ENCODE measurements around the gene ZNF629.
A peak's percentile ranks its signal among the peaks of the same experiment; 100 is the strongest.

Gene ZNF629

GRCh38 chr16:30786115-30786935, 680 bp downstream of the ZNF629 start:
- peak; percentile 67 for DNase-seq (ENCODE audit: low spot score)

- DNase-seq (ENCODE audit: low spot score) = peak; percentile 44
Observed at GRCh38 chr16:30785126-30786106, 1.6 kb downstream of the ZNF629 start.

DNA sequence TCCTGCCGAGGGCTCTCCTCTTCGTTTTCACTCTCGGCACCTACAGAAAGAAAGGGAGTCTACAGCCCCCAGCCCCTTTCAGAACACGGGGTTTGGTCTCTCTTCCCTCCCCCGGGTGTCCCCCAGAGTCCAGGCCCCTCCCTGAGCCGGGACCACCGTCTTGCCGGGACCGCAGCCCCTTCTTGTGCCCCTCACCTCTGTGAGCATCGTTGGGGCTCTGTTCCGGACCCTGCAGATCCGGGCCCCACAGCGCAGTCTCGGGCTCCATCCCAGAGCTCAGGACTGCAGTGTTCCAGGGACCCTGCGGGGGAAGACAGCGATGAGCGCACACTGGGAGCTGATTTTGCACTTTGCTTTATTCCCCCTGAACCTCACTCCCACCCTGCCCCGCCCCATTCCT, 2.8 kb downstream of the ZNF629 start:
- no peak for DNase-seq (ENCODE audit: low spot score)

- DNase-seq (ENCODE audit: low spot score) = no peak
Observed at GRCh38 chr16:30783280-30784109, 3.5 kb downstream of the ZNF629 start.

DNA sequence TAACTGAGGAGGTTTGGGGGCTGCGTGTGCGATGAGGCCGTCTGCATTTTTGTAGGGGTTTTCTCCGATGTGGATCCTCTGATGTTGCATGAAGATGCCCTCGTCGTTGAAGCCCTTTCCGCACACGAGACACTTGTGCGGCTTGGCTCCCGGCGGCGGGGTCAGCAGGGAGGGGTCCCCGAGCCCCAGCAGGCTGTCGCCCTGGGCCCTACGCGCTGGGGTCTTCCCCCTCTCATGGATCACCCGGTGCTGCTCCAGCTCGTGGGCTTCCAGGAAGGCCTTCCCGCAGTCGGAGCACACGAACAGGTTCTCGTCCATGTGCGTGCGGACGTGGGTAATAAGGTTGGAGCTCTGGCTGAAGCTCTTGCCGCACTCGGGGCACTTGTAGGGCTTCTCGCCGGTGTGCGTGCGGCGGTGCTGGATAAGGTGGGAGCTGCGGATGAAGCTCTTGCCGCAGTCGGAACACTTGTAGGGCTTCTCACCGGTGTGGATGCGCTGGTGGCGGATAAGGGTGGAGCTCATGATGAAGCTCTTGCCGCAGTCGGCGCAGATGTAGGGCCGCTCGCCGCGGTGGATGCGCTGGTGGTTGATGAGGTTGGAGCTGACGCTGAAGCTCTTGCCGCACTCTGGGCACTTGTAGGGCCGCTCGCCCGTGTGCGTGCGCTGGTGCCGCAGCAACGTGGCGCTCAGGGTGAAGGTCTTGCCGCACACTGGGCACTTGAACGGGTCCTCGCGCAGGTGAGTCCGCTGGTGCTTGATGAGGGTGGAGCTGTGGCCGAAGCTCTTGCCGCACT, 4.3 kb downstream of the ZNF629 start:
- DNase-seq (ENCODE audit: low spot score) = no peak

- no peak for DNase-seq (ENCODE audit: low spot score)
Observed at GRCh38 chr16:30780549-30780948, 6.5 kb downstream of the ZNF629 start.

DNA sequence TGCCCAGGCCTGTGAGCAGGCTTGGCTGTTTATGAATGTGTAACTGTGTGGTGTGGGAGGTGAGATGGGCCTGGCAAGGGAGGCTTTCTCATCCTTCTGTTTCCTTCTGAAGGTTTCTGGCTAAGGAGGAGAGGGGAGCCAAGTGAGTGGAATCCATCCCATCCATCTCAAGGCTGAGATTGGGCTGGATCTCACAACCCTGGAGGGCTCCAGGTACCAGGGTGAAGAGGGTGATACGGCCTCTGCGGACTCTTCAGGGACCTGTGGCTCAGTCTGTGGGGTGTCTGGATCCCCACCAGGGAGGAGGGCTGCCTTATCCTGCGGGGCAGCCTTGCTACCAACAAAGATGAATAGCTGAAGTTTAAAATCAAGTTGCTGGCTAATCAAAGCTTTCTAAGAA, 7.0 kb downstream of the ZNF629 start:
- DNase-seq (ENCODE audit: low spot score) = no peak

DNA sequence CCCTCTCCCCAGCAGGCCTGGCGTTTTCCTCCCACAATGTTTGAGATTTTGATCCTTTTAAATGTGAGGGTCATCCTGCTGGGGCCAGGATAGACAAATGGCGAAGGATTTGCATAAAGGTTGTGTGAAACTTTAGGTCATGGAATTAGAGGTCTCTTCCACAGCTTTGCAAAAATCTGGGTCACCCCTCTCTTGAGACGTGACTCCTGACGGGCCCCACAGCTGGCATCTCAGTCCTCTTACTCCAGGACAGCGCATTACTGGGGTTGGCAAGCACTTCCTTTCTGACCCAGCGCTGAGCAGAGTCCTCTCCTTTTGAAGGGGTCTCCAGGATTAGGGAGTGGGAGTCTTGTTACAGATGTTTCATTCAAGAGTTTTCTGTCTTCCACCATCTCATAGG, 7.4 kb downstream of the ZNF629 start:
- DNase-seq (ENCODE audit: low spot score) = no peak

GRCh38 chr16:30778549-30779244, 8.3 kb downstream of the ZNF629 start:
- DNase-seq (ENCODE audit: low spot score) = no peak

DNA sequence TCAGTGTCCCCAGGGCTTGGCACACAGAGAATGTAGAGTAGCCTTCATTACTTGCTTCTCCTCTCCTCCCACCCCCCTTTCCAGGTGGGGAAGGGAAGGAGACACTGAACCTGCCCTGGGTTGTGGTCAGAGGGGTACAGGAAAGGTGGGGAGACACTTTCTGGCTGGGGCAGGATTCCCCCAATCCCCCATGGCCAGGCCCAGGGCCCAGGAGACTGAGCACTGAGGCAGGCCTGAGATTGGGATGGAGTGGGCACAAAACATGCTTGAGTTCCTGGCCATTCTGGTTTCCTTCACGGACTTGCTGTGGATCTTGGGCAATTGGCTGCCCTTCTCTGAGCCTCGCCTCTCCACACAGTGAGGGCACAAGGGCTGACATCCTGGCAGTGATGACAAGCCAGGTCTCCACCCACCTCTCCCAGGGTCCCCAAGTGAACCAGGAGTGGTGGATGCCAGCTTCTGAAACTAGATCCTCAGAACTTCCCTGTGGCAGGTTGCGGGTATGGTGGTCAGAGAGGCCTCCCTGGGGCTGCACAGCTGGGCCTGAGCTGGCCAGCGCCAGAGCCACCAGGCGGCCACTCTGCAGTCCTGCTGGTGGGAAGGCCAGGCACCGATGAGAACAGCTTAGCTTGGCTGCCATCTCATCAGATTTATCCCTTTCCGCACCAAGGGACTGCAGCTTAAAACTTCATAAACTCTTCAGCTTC, 9.3 kb downstream of the ZNF629 start:
- DNase-seq (ENCODE audit: low spot score) = no peak

DNA sequence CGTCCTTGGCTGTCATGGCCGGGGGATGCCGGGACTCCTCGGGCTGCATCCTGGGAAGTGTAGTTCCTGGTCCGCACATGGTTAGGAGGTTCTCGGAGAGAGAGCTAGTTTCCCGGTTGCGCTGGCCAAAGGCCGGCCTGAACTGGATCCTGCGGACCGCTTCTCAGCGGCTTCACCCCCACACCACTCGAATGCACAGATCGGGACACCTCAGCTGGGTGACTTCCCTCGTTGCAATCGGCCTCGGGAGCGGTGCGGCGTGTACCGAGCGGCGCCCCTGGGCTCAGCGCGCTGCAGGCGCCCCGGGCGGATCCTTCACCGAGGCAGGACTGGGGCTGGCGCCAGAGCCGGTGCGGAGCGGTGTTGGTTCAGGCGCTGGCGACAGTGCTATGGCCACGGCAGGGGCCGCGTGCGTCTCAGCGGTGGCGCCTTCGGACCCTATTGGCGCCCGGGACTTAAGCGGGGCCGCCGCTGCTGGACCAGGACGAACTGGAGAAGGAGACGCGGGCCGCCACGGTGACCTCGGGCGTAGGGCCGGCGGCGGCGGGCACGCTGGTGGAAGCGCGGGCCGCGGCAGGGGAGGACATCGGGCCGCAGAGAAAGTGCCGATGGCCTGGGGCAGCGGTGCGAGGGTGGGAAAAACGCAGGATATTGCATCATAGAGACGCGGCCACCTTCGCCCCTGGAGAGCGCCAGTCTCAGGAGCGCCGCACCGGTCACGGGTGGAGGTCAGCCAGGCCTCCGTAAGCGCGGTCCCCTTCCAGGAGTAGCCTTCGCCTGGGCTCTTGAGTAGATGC, 11.4 kb downstream of the ZNF629 start:
- peak; percentile 93 for DNase-seq (ENCODE audit: low spot score)

DNA sequence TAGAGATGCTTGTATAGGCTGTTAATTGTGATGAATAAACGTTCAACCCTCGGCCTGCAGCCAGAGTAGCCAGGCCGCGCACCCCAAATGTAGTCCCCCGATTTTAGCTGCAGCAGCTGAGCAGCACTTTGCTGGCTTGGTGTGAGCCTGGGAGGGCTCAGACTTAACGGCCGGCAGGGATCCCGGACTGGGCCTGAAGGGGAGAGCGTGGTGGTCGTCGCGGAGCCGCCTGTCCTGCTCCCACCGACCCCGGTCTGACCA, 11.9 kb downstream of the ZNF629 start:
- DNase-seq (ENCODE audit: low spot score) = no peak

GRCh38 chr16:30774367-30775130, 12.5 kb downstream of the ZNF629 start:
- no peak for DNase-seq (ENCODE audit: low spot score)

DNA sequence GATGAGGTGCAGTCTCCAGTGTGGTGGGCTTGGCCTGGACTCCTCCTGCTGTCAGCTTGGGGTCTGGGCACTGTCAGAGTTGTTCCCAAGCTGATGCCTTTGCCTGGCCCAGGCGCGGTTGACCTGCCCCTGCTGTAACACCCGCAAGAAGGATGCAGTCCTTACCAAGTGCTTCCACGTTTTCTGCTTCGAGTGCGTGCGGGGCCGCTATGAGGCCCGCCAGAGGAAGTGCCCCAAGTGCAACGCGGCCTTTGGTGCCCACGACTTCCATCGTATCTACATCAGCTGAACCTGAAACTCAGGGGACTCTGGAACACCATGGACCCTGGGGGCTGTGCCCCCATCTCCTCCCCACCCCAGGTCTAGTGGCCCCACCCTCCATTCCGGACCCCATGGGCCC, 13.2 kb downstream of the ZNF629 start:
- no peak for DNase-seq (ENCODE audit: low spot score)

GRCh38 chr16:30771726-30772125, 15.3 kb downstream of the ZNF629 start:
- peak; percentile 47 for DNase-seq (ENCODE audit: low spot score)

DNA sequence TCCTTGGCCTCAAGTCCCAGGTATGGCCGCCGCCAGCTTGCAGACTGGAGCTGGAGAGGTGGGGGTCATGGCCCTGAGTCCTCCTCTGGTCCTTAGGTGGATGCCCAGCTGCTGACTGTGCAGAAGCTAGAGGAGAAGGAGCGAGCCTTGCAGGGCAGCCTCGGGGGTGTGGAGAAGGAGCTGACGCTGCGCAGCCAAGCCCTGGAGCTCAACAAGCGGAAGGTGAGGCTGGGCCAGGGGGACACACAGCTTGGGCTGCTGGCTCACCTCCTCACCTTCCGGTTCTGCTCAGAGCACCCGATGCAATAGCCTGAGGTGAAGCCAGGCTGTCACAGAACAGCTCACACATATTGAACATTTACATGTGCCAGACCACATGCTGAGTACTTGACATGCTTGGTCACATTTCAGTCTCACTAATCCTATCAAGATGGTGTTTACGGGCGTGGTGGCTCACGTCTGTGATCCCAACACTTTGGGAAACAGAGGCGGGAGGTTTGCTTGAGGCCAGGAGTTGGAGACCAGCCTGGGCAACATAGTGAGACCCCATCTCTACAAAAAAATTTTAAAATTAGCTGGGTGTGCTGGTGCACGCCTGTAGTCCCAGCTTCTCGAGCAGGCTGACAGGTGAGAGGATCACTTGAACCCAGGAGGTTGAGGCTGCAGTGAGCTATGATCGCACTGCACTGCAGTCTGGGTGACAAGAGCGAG, 17.5 kb downstream of the ZNF629 start:
- no peak for DNase-seq (ENCODE audit: low spot score)

DNA sequence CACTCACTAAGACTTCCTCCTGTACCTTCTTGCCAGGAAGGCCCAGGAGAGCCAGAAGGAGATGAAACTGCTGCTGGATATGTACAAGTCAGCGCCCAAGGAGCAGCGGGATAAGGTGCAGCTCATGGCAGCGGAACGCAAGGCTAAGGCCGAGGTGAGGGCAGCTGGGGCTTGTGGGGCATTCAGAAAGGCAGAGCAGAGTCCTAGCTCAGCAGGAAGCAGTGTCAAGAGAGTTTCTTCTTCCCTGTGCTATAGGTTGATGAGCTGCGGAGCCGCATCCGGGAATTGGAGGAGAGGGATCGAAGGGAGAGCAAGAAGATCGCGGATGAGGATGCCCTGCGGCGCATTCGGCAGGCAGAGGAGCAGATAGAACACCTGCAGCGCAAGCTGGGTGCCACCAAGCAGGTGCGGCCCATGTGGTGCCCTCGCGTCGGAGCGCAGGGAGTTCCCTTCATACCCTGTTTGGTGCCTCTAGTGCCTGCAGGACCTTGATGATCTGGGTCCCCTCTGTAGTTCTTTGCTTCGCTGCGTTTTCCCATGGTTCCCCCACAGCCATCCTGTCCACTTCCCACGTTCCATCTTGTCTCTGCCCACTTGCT, 18.3 kb downstream of the ZNF629 start:
- DNase-seq (ENCODE audit: low spot score) = no peak
